Stromal cell of bone marrow (primary cell): ENCODE data around the gene NCEH1.
"Not testable (repeated sequence)": the region's sequence is repeated elsewhere in the genome, so short reads cannot be mapped to it uniquely, and the experiment has no call there.

Source experiments
- DNase-seq: peaks from one replicate; pipeline ENCODE4 v3.0.0-alpha.2; 2012; ENCODE audit warnings: low read depth

The NCEH1 gene, protein sequence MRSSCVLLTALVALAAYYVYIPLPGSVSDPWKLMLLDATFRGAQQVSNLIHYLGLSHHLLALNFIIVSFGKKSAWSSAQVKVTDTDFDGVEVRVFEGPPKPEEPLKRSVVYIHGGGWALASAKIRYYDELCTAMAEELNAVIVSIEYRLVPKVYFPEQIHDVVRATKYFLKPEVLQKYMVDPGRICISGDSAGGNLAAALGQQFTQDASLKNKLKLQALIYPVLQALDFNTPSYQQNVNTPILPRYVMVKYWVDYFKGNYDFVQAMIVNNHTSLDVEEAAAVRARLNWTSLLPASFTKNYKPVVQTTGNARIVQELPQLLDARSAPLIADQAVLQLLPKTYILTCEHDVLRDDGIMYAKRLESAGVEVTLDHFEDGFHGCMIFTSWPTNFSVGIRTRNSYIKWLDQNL

DNA sequence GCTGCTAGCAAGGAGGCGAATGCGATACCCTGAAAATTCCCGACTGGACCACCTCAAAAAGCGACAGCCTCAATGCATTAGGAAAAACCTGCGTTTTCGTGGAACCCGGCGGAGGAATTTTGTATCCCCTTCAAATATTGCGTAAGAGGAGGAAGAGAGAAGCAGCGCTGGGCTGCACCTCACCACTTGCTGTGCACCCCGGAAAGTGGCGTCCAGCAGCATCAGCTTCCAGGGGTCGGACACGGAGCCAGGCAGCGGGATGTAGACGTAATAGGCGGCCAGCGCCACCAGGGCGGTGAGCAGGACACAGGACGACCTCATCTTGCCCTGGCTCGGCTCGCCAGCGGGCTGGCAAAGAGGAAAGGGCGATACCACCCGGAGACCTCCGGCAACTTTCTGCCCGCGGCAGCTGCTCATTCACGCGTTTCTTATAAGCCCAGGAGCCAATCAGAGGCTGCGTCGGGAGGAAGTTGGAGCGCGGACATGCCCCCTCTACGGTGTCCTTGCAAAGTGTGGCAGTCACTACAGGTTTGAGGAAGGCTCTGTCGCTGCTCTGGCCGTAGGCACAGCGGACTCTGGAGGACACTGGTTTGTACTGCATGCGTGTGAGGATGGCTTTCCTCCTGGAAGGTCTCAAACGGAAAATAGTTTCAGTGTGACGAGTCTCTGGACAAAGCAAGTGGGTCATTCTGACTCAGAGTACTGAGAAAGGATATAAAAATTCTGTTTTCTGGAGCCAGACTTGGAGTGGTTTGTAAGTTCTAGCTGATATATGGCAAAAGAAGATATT, at the start of gene NCEH1:
TSS of gene NCEH1 (minus strand) at position 404 of the 790 bp plus-strand sequence. CDS start at position 321, 83 bp downstream.
- DNase-seq: peak; percentile 98

DNA sequence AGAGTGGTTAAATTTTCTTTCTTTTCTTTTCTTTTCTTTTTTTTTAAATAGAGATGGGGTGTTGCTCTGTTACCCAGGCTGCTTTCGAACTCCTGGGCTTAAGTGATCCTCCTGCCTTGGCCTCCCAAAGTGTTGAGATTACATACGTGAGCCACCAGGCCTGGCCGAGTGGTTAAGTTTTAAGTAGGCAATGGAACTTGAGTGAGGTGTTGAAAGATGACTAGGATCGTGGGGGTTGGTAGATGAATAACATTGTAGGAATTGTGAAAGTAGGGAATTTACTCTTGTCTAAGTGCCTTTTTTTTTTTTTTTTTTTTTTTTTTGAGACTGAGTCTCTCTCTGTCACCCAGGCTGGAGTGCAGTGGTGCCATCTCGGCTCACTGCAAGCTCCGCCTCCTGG, 49.5 kb upstream of the NCEH1 start:
- not testable (repeated sequence) for DNase-seq

DNA sequence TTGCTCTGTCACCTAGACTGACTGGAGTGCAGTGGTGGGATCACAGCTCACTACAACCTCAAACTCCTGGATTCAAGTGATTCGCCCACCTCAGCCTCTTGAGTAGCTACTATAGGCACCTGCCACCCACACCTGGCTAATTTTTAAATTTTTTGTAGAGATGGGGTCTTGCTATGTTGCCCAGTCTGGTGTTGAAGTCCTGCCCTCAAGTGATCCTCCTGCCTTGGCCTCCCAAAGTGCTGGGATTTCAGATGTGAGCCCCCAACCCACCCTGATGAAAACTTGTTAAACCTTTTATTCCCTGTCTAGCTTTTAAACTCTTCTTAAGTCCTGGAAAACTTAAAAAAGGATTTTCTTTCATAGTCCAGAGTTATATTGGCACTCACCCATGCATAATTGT, 42.3 kb upstream of the NCEH1 start:
- DNase-seq: no peak

DNA sequence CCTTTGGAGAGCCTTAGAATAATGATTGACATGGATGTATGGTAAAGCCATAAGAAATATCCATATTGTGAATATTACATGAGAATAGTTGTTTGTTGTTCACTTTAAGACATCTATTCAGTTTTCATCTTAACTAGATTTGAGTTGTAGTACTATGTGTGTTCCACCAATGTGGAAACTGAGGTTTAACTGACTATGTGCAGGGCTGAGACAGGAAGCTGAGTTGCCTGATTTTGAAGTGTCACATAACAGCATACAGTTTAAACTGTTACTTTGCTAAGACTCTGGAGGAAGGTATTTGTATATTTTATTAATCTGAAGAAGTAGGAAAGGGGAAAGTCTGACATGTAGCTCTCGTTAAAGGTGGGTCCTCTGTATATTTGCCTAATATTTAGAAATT, 41.8 kb upstream of the NCEH1 start:
- no peak for DNase-seq

DNA sequence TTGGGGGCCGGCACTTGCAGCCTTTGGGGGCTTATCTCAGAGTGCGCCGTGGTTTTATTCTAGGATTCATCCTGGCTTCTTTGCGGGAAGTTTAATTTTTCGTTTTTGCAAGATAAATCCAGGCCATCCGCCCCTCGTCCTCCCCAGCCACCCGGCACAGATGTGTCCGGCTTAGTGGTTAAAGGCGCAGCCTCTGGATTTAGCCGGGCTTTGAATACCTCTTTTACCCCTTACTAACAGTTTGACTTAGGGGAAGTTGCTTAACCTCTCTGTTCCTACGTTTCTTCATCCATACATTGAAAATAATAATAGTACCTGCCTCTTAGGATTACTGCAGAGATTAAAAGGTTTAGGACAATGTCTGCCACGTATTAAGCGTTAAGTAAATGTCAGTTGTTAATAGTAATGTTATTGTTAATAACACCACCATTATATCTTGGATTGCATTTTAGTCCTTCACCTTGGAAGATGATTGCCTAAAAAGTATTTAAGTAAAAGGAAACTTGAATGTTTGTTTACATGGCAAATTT, 40.4 kb upstream of the NCEH1 start:
- no peak for DNase-seq

DNA sequence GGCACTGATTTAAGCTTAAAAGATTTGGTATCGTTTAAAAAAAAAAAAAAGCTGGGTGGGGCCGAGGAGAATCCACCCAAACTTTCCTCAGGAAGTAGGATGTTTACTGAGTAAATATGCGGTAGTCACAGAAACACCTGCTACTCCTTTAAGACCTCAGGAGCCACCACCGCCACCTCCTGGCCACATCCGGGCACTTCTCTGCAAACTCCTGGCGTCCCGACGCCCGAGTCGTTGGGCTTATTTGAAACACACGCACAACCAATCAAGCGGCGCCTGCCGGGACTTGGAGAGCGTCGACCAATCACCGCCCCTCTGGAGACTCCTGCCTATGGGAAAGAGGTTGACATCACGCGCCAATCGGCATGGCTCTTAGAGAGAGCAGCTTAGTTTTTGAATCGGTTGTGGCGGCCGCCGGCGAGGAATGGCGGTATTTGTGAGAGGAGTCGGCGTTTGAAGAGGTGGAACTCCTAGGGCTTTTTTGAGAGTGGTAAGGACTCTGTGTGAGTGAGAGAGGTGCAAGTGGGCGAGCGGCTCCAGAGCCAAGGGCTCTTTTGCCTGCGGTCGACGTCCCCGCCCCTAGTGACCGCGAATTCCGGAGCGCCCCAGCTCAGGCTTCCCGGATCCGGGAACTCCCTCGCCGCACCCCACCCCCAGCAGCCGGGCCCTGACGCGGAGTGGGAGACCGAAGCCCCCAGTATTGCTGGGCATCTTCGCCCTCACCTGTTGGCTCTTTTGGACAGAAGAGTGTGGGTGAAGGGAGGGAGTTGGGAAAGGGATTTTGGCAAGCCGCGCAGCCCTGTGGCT, 39.7 kb upstream of the NCEH1 start, which contains the start of gene ECT2:
TSS of gene ECT2 (plus strand) at position 359 of the 807 bp plus-strand sequence. CDS start 3,805 bp downstream, outside the sequence.
- DNase-seq: peak; percentile 100

DNA sequence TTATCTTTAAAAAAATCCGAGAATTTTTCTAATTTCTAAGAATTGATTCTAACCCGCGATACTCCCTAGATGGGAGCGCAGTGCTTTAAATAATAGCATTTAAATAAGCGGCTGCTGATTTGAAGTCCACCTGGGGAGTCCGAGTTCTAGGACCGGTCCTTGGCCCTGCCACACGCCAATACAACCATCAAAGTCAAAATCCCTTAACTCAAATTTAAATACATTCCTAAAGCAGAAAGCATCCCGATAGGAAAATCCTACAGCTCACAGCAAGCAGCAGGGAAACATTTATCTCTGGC, 39.2 kb upstream of the NCEH1 start:
- no peak for DNase-seq

DNA sequence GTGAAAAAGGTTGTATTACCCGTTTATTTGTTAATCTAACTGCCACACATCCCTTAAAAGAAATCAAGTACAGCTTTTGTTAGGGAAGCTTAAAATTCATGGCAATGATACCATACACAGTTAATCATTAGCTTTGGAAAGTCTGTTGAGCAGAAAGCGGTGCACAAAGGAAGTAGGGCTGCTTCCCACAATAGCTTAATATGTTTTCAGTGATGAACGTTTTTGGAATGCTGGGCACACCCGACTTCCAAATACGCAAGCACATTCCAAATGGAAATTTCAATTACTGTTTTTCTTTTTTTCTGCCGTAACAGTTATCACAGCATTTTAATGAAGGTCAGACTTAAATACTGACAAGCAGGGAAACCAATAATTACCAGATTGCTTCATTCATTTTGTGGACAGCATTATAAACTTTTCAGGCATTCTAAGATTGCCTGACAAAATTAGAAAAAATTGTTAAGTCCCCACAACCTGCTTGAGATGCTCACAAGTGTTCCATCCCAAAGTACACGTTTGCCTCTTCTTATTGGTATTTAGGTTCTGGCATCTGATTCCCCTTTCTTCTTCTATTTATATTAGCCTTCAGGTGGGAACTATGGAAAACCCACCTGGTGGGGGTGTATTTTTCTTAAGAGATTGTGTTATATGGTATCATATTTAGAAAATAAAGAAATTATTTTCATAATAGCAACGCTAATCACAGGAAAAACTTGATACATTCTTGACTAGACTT, 38.5 kb upstream of the NCEH1 start:
- peak; percentile 90 for DNase-seq

DNA sequence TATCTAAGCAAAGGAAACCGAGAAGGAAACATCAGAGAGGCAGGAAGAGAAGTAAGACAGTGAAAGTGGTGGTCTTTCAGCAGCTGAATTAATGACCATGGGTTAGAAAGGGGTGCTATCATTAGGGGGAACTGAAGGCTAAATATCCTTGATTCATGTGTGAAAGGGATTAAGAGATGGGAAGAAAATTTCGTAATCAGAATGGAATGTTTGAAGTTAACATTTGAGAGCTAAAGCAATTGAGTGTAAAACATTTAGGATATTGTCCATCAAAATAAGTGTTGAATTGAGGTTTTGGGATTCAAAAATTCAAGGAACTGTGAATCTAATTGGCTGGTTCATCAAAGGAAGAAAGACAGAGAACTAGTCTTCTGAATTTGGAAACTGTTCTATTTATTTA, 35.6 kb upstream of the NCEH1 start:
- DNase-seq: no peak

DNA sequence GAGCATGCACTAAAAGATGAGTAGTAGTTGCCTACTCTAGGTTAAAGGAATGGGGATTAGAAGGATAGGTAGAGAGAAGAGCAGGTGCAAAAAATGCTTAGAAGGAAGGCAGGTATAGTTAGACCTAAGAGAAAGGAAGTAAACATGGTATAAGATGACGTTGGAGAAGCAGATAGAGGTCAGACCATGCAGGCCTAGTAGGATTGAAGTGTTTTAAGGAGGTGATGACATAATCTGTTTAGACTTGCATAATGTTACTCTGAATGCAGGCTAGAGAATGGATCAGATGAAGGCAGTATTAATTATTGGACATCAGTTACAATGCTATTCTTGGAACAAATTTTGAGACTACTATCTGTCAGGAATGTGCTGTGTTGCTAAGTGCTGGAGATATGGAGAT, 28.6 kb upstream of the NCEH1 start:
- no peak for DNase-seq

DNA sequence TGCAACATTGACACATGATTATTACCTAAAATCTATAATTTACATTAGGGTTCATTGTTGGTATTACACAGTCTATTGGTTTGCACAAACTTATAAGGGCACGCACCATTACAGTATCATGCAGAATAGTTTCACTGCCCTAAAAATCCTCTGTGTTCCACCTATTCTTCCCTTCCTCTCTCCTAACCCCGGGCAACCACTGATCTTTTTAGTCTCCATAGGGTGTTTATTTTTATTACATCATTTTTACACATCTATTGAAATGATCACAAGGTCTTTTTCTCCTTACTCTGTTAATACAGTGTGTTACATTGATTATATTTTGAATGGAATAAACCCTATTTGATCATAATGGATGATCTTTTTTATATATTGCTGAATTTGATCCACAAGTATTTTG, 24.1 kb upstream of the NCEH1 start:
- DNase-seq: no peak

DNA sequence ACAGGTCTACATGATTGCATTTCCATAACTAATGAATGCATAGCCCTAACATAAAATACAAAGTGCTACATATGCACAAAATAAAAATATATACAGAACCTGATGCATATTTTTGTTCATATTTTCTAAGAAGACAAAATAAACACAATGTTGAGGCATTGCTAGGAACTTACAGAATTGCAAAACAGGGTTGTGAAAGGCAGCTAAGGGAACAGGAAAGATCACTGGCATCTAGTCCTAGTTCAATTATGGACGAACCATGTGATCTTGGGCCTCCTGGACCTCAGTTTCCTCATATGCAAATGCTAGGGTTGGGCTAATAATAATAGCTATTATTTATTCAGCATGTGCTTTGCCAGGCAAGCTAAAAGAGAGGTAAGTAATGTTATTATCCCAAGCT, 15.5 kb upstream of the NCEH1 start:
- DNase-seq: no peak

DNA sequence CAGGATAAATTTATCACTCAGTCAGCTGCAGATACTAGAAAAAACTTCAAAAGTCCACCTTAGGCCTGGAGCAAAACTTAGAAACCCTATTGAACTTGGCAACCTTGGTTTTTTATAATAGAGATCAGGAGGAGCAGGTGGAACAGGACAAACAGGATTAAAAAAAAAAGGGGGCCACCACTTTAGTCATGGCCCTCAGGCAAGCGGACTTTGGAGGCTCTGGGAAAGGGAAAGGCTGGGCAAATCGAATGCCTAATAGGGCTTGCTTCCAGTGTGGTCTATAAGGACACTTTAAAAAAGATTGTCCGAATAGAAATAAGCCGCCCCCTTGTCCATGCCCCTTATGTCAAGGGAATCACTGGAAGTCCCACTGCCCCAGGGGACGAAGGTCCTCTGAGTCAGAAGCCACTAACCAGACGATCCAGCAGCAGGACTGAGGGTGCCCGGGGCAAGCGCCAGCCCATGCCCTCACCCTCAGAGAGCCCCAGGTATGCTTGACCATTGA, 11.7 kb upstream of the NCEH1 start:
- not testable (repeated sequence) for DNase-seq

DNA sequence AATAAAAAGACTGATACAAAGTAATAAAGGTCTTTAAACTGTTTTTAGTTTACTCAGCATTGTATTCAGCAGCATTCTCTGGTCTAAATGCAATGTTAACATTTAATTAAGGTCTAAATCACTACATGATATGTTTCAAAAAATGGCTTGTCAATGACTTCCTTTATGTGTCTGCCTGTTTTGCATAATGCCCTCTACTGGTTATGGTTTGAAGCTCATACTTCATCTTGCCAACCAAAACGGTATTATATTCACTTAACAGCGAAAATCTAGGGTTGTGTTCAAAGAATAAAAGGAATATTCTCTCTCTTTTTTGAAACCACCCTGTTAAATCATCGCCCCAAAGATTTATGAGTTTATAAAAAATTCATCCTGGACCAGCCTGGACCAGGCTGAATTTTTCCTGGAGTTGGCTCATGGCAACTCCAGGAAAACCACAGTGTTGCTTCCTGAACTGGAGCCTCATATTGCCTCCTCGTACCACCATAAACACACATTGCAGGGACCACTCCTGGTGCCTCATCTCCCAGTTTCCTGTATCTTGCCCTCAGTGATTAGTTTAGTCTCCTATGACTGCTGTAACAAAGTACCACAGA, 6.7 kb upstream of the NCEH1 start:
- DNase-seq: no peak

DNA sequence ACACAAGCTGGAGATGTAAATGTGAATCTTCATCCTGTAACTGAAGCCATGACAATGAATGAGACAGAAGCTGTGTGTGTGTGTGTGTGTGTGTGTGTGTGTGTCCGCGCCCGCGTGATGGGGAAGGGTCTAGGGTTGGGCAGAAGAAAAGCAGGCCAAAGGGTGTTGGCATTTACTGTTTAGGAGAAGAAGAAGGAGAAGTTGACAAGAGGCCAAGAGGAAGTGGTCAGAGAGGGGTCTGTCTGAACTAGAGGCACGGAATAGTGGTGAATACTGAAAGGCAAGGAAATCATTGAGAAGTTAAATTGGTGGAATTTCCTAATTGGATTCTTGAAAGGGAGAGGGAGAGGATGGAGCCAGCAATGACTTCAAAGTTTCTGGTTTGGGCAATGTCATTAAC, 5.6 kb upstream of the NCEH1 start:
- no peak for DNase-seq

DNA sequence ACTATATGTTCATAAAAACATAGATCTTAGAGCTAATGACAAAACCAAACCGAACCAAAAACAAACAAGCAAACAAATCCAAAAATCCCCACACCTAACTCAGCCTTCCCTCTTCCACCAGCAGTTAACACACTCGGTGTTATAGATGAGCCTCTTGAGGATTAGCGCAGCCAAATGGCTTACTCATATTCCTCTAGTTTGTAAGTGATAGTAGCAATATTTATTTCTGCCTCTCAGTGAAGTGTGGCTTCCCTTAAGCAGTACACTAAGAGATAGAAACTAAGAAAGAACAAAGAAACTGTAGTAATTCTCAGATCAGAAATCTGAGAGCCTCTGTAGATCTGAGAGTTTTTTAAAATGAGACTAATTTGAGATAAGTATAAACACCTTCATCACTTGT, 2.4 kb upstream of the NCEH1 start:
- DNase-seq: peak; percentile 76

DNA sequence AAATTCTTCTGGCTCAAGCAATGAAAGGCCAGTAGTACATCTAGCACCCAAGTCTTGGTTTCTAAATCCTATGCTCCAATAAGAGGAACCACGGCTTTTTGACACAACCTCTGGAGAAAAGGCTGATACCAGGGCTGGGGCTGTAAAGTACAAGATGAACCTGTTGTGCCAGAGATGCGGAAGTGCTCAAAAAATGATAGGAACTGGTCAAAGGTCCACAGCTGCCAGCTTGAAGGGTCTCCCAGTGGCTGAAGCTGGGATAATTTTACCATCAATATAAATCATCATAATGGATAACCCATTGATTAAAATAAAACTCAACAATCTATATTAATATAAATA, 558 bp upstream of the NCEH1 start:
- no peak for DNase-seq

DNA sequence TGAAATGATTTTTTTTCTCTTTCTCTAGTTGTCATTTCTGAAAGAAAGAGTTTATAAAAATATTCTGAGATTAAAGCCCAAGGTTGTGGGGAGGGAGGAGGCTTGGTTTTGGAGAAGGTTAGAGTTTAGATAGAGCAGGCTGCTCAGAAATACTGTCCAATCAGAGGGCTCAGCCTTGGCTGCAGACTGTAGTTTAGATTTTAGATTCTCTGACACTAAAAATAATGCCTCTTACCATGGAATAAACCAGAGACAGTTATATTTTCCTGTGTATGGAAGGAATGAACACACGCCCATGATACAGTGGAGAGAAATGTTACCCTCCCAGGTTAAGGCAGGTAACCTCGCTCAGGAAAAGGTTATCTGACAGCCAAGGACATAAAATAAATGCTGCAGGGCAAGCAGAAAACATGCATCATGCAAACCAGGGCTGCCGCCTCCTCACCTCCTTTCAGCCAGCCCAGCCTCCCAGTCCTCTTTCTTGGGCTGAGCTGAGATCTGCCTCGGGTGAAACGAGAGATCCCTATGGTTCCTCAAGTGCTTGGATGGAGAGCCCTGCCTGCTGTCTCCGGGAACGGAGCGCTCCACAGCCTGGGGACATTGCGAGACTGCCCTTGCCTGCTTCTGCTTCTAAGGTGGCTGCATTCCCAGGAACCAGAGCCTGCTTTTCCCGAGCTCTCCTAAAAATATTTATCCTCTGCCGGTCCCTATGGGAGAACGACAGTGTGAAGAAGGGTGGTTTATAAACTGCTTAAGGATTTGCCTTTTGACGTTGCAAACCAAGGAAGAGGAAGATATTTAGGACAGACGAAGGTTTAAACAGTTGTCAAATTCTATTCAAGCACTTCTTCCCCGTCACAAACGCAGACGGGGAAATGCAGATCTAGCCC, 848 bp downstream of the NCEH1 start:
- DNase-seq: no peak

DNA sequence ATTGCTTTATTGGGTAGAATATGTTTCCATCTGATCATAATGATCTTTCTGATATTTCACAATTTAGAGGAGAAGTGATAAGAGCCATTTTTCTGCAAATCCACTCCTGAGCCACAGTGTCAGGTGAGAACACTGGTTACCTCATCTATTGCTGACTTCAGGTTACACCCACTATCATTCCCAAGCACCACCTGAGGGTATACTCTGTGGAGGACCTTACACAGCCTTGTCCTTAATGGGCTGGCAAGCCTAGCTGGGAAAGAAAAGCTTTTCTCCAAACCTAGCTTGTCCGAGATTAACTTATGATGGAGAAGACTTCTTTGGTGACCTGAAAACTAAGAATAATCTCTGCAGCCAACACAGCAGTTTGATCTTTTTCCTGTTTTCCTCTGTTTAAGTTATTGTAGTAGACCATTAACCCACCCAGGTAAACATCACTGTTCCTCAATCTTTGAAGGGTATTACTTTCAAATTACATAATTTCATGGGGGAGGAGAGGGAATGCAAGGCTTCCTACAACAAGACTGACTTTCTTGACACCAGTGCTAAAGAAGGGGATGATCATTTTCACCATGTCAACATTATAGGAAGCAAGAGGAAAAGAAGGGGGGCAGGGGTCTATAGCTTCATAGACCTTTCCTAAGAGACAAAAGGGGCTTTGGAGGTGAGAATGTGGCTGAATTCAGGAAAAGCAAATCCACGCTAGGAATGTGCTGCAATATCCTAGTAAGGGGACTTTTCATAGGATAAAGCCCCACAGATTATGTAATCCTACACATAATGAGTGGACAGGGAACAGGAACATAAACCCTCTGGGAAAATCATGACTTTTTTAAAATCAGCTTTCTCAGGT, 1.7 kb downstream of the NCEH1 start:
- DNase-seq: no peak
